Measurements from ENCODE around the gene TM4SF4. TPM values are rescaled to one million over a fixed set of nuclear protein-coding genes. Genes with fewer than 3 reads are reported as not detected.

TM4SF4 gene
- total and polyA plus RNA-seq, 2 experiments from 2014 or later, result not detected

DNA sequence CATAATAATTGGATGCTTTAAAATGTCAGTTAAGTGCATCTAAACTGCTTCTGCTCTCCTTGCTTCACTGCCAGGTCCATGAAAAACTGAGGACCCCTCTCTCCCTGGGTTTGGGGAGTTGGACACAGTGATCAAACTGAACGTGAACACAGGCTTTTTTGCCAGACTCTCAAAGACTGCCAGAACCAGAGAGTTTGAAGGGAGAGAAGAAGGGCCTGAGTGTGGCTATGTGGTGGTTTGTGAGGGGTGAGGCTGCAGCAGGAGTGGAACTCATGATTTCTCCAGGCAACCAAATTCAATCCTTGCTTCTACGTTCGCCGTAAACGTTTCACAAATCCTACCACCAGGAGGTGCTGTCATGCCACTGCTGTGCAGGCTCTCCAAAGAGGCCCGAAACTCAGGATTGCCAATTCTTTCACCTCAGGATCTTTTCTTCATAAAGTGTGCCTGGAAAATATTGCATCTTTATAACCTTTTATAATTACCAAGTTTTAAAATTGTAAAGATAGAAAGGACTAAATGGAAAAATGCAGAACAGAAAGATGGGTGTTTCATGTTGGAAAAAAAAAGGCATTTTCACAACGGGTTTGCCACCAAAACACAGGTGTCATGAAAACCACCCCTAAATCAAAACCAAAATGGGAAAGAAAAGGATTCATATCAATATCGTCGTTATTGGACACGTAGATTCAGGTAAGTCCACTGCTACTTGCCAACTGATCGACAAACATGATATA is 19.7 kb downstream of the TM4SF4 start:
- Mint-ChIP-seq H3K9me3 (no peaks in the 10 kb centered on the region), H3K4me3 (no peak overlapping the region), H3K27ac (no peak overlapping the region), H3K4me1 (peaks cover 8% of the 10 kb centered on the region), H3K36me3 (ENCODE audit: low read depth) (no peaks in the 10 kb centered on the region), H3K27me3 (ENCODE audit: insufficient read depth, low read depth, poor library complexity) (peaks cover 5% of the 10 kb centered on the region)
- H3K27me3 ChIP-seq (ENCODE audit: insufficient read depth), result no peaks in the 10 kb centered on the region
- H3K4me3 ChIP-seq, result no peak overlapping the region
- H3K9me2 ChIP-seq (ENCODE audit: insufficient read depth), result 0 out of 2 replicates have a peak, but pooled peaks cover 6% of the 10 kb centered on the region
- no peaks in the 10 kb centered on the region for H3K79me2 ChIP-seq (replicated peaks; ENCODE audit: insufficient read depth)
- H3K36me3 ChIP-seq (ENCODE audit: insufficient read depth), result no peaks in the 10 kb centered on the region
- H2AFZ ChIP-seq, result peak overlapping the region; percentile 97
- DNase-seq (ENCODE audit: low spot score) (peak; percentile 90), ATAC-seq (peak; percentile 93)
- H3K4me2 ChIP-seq, result no peak overlapping the region
- no peaks in the 10 kb centered on the region for H4K20me1 ChIP-seq (replicated peaks; ENCODE audit: insufficient read depth)
- H3K27ac ChIP-seq (ENCODE audit: low read depth), result no peak overlapping the region
- H3K4me1 ChIP-seq (ENCODE audit: insufficient read depth), result no peaks in the 10 kb centered on the region
- H3F3A ChIP-seq (replicated peaks; ENCODE audit: low read depth), result no peaks in the 10 kb centered on the region
- no peak for TF ChIP-seq STAT1 (IDR thresholded peaks at IDR 0.05; ENCODE audit: unreplicated experiment)
- TF ChIP-seq, protein P1, sequence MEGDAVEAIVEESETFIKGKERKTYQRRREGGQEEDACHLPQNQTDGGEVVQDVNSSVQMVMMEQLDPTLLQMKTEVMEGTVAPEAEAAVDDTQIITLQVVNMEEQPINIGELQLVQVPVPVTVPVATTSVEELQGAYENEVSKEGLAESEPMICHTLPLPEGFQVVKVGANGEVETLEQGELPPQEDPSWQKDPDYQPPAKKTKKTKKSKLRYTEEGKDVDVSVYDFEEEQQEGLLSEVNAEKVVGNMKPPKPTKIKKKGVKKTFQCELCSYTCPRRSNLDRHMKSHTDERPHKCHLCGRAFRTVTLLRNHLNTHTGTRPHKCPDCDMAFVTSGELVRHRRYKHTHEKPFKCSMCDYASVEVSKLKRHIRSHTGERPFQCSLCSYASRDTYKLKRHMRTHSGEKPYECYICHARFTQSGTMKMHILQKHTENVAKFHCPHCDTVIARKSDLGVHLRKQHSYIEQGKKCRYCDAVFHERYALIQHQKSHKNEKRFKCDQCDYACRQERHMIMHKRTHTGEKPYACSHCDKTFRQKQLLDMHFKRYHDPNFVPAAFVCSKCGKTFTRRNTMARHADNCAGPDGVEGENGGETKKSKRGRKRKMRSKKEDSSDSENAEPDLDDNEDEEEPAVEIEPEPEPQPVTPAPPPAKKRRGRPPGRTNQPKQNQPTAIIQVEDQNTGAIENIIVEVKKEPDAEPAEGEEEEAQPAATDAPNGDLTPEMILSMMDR (conservative IDR thresholded peaks at IDR 0.05; ENCODE audit: low read depth in 2 of 2), result peak; percentile 93 to 99

DNA sequence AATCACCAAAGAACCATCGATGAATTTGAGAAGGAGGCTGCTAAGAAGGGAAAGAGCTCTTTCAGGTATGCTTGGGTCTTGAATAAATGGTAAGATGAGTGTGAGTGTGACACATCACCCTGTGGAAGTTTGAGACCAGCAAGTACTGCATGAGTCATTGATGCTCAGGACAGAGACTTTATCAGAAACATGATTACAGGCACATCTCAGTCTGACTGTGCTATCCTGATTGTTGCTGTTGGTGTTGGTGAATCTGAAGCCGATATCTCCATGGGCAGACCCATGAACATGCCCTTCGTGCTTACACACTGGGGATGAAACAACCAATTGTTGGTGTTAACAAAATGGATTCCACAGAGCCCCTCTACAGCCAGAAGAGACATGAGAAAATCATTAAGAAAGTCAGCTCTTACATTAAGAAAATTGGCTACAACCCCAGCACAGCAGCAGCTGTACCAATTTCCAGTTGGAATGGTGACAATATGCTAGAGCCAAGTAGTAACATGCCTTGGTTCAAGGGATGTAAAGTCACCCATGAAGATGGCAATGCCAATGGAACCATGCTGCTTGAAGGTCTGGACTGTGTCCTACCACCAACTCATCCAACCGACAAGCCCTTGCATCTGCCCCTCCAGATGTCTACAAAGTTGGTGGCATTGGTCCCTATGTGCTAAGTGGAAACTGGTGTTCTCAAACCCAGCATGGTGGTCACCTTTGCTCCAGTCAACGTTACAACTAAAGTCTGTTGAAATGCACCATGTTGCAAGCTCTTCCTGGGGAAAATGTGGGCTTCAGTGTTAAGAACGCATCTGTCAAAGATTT is 20.5 kb downstream of the TM4SF4 start:
- Mint-ChIP-seq H3K4me3 (no peak overlapping the region), H3K27ac (no peak overlapping the region), H3K9me3 (no peaks in the 10 kb centered on the region), H3K36me3 (ENCODE audit: low read depth) (no peaks in the 10 kb centered on the region), H3K4me1 (peaks cover 8% of the 10 kb centered on the region), H3K27me3 (ENCODE audit: insufficient read depth, low read depth, poor library complexity) (peaks cover 5% of the 10 kb centered on the region)
- no peaks in the 10 kb centered on the region for H3K4me1 ChIP-seq (ENCODE audit: insufficient read depth)
- no peak overlapping the region for H3K27ac ChIP-seq (ENCODE audit: low read depth)
- H3K4me2 ChIP-seq, result no peak overlapping the region
- H3F3A ChIP-seq (replicated peaks; ENCODE audit: low read depth), result no peaks in the 10 kb centered on the region
- no peaks in the 10 kb centered on the region for H3K36me3 ChIP-seq (ENCODE audit: insufficient read depth)
- no peak for ATAC-seq
- no peaks in the 10 kb centered on the region for H3K27me3 ChIP-seq (ENCODE audit: insufficient read depth)
- 0 out of 2 replicates have a peak, but pooled peaks cover 6% of the 10 kb centered on the region for H3K9me2 ChIP-seq (ENCODE audit: insufficient read depth)
- no peaks in the 10 kb centered on the region for H3K79me2 ChIP-seq (replicated peaks; ENCODE audit: insufficient read depth)
- H2AFZ ChIP-seq, result no peak overlapping the region
- DNase-seq (ENCODE audit: low spot score), result no peak
- no peaks in the 10 kb centered on the region for H4K20me1 ChIP-seq (replicated peaks; ENCODE audit: insufficient read depth)
- no peak overlapping the region for H3K4me3 ChIP-seq
- TF ChIP-seq JUNB (IDR thresholded peaks at IDR 0.05; ENCODE audit: unreplicated experiment), result no peak
- TF ChIP-seq, protein P2, sequence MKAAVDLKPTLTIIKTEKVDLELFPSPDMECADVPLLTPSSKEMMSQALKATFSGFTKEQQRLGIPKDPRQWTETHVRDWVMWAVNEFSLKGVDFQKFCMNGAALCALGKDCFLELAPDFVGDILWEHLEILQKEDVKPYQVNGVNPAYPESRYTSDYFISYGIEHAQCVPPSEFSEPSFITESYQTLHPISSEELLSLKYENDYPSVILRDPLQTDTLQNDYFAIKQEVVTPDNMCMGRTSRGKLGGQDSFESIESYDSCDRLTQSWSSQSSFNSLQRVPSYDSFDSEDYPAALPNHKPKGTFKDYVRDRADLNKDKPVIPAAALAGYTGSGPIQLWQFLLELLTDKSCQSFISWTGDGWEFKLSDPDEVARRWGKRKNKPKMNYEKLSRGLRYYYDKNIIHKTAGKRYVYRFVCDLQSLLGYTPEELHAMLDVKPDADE (IDR thresholded peaks at IDR 0.05), result no peak
- TF ChIP-seq NANOG (IDR thresholded peaks at IDR 0.05; ENCODE audit: borderline replicate concordance), result no peak
- TF ChIP-seq ZNF114 (CRISPR knock-in tag; IDR thresholded peaks at IDR 0.05), result no peak
- no peak for TF ChIP-seq STAT1 (IDR thresholded peaks at IDR 0.05; ENCODE audit: unreplicated experiment)
- TF ChIP-seq, protein P1 (conservative IDR thresholded peaks at IDR 0.05; ENCODE audit: low read depth in 2 of 2), result no peak
- no peak for TF ChIP-seq ZNF331 (CRISPR knock-in tag; IDR thresholded peaks at IDR 0.05; ENCODE audit: low read depth)
- TF ChIP-seq CREB1 (CRISPR knock-in tag; IDR thresholded peaks at IDR 0.05; ENCODE audit: low read depth), result no peak
- no peak for TF ChIP-seq EZH2 (IDR thresholded peaks at IDR 0.05; ENCODE audit: low read depth, unreplicated experiment)
- TF ChIP-seq, protein P3, sequence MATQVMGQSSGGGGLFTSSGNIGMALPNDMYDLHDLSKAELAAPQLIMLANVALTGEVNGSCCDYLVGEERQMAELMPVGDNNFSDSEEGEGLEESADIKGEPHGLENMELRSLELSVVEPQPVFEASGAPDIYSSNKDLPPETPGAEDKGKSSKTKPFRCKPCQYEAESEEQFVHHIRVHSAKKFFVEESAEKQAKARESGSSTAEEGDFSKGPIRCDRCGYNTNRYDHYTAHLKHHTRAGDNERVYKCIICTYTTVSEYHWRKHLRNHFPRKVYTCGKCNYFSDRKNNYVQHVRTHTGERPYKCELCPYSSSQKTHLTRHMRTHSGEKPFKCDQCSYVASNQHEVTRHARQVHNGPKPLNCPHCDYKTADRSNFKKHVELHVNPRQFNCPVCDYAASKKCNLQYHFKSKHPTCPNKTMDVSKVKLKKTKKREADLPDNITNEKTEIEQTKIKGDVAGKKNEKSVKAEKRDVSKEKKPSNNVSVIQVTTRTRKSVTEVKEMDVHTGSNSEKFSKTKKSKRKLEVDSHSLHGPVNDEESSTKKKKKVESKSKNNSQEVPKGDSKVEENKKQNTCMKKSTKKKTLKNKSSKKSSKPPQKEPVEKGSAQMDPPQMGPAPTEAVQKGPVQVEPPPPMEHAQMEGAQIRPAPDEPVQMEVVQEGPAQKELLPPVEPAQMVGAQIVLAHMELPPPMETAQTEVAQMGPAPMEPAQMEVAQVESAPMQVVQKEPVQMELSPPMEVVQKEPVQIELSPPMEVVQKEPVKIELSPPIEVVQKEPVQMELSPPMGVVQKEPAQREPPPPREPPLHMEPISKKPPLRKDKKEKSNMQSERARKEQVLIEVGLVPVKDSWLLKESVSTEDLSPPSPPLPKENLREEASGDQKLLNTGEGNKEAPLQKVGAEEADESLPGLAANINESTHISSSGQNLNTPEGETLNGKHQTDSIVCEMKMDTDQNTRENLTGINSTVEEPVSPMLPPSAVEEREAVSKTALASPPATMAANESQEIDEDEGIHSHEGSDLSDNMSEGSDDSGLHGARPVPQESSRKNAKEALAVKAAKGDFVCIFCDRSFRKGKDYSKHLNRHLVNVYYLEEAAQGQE (IDR thresholded peaks at IDR 0.05; ENCODE audit: unreplicated experiment), result no peak
- no peak for TF ChIP-seq EZH2phosphoT487 (IDR thresholded peaks at IDR 0.05; ENCODE audit: unreplicated experiment)

Data from GM23338 (cell line).